PC-3 (cell line): Measurements from ENCODE around the gene LEF1. TPM values are rescaled to one million over a fixed set of nuclear protein-coding genes. Genes with fewer than 3 reads are reported as not detected.

Experiments used
- ATAC-seq: fragments of 200-7000 bp; cut with Tn5 transposase; 2 replicates; pipeline ENCODE4 v1.9.1; 2020; ENCODE audit warnings: mild to moderate bottlenecking, moderate library complexity
- BruUV-seq: library from RNA; stranded (reverse); fragments of 400-500 nt; replicated peaks from 2 replicates; lab custom pipeline; 2021; lab: Mats Ljungman, UMichigan
- CTCF ChIA-PET: fragments of 300-600 bp; sonication (Branson Sonifier 250); formaldehyde crosslinking; loops from one replicate; lab custom pipeline; 2022; ENCODE audit warnings: antibody characterized with exemption; lab: Charles Lee
- POLR2A ChIA-PET: fragments of 300-600 bp; sonication (Branson Sonifier 250); formaldehyde crosslinking; loops from one replicate; lab custom pipeline; 2022; ENCODE audit warnings: antibody characterized with exemption; ENCODE audit not compliant: unreplicated experiment; lab: Charles Lee
- DNase-seq: peaks from one replicate; pipeline ENCODE4 v3.0.0-alpha.2; 2015
- H2AFZ ChIP-seq: fragments of 300-600 bp; sonication (generic); 2 replicates; pipeline ENCODE4 v1.6.0; 2016; ENCODE audit warnings: antibody characterized with exemption, low read length
- H3F3A ChIP-seq: fragments of 300-600 bp; sonication (generic); one replicate; pipeline ENCODE4 v1.6.0; 2017; ENCODE audit warnings: antibody characterized with exemption, low read length, control low read depth, mild to moderate bottlenecking; ENCODE audit not compliant: unreplicated experiment
- H3K27ac ChIP-seq: fragments of 300-600 bp; sonication (generic); 2 replicates; pipeline ENCODE4 v1.5.1; 2016; ENCODE audit warnings: mild to moderate bottlenecking, low read length
- H3K27me3 ChIP-seq: fragments of 300-600 bp; sonication (generic); 2 replicates; pipeline ENCODE4 v1.6.1; 2016; ENCODE audit warnings: low read length, mixed read lengths
- H3K36me3 ChIP-seq: fragments of 300-600 bp; sonication (generic); 2 replicates; pipeline ENCODE4 v1.6.1; 2016; ENCODE audit warnings: low read depth, mixed run types, low read length, mixed read lengths
- H3K4me1 ChIP-seq: fragments of 300-600 bp; sonication (generic); 2 replicates; pipeline ENCODE4 v1.5.1; 2016; ENCODE audit warnings: low read length; ENCODE audit not compliant: insufficient read depth
- H3K4me2 ChIP-seq: fragments of 300-600 bp; sonication (generic); 2 replicates; pipeline ENCODE4 v1.6.0; 2016; ENCODE audit warnings: low read length
- H3K4me3 ChIP-seq: fragments of 300-600 bp; sonication (generic); 2 replicates; pipeline ENCODE4 v1.5.1; 2016; ENCODE audit warnings: mild to moderate bottlenecking, low read length, mixed read lengths
- H3K79me2 ChIP-seq: fragments of 300-600 bp; sonication (generic); 2 replicates; pipeline ENCODE4 v1.6.1; 2017; ENCODE audit warnings: low read length, mixed read lengths
- H3K9ac ChIP-seq: fragments of 300-600 bp; sonication (generic); 2 replicates; pipeline ENCODE4 v1.6.0; 2016; ENCODE audit warnings: mild to moderate bottlenecking, low read length
- H3K9me2 ChIP-seq: fragments of 300-600 bp; sonication (generic); replicated peaks from 2 replicates; pipeline ENCODE4 v1.6.1; 2016; ENCODE audit warnings: mixed run types, low read length, mixed read lengths
- H3K9me3 ChIP-seq: fragments of 300-600 bp; sonication (generic); 2 replicates; pipeline ENCODE4 v1.6.1; 2016; ENCODE audit warnings: low read length, mixed read lengths
- H4K20me1 ChIP-seq: fragments of 300-600 bp; sonication (generic); 2 replicates; pipeline ENCODE4 v1.6.1; 2016; ENCODE audit warnings: low read length, mixed read lengths
- EZH2 ChIP-seq: fragments of 300-600 bp; sonication (generic); IDR thresholded peaks from one replicate; pipeline ENCODE4 v1.6.1; 2017; ENCODE audit warnings: antibody characterized with exemption, mild to moderate bottlenecking, low read length; ENCODE audit not compliant: unreplicated experiment
- EZH2phosphoT487 ChIP-seq: fragments of 300-600 bp; sonication (generic); IDR thresholded peaks from 2 replicates; pipeline ENCODE4 v1.6.1; 2018; ENCODE audit warnings: mild to moderate bottlenecking, antibody characterized with exemption, low read length, borderline replicate concordance
- intact Hi-C: fragments of 100-400 bp; cut with micrococcal nuclease; formaldehyde crosslinking; loops from 2 replicates; pipeline ENCODE4 v1.9.0; 2023
- total RNA-seq: library from RNA; depleted of rRNA; stranded (reverse); fragments of >200 nt; gene quantifications from 2 replicates; pipeline ENCODE4 v1.2.3, GENCODE V29; 2014
- TF ChIP-seq, protein P1 (sequence below): fragments of 300-600 bp; sonication (generic); conservative IDR thresholded peaks from 2 replicates; pipeline ENCODE4 v1.5.1; 2017; ENCODE audit warnings: antibody characterized with exemption, low read depth, mild to moderate bottlenecking, low read length

The LEF1 gene
- total RNA-seq, 1 experiment from 2014 or later = 2.4 TPM

DNA sequence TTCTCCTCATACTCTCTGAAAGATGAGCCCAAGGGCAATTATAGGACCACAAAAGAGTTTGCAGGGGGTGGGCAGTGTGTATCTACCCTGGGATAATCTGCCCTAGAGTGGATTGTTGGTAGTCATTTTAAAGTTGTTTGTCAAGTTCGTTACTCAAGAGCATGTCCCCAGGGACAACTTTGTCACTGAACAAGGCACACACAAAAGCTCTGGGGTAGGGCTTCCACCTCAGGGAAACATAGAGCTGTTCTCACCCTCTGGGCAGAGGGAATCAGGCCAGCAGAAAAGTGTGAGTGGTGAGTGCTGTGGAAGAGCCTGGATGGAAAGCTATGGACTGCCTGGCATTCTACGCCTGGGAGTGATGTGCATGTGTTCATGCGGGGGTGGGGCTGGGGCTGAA, 23.3 kb upstream of the LEF1 start:
- Histone ChIP-seq H3K36me3 (no peaks in the 10 kb centered on the region), H2AFZ (no peak overlapping the region), H3F3A (no peaks in the 10 kb centered on the region), H3K9me3 (no peaks in the 10 kb centered on the region), H3K4me1 (no peaks in the 10 kb centered on the region), H3K4me2 (no peak overlapping the region), H3K9me2 (no peaks in the 10 kb centered on the region), H3K27me3 (no peaks in the 10 kb centered on the region), H3K27ac (no peak overlapping the region), H3K9ac (no peak overlapping the region), H3K79me2 (no peaks in the 10 kb centered on the region), H3K4me3 (no peak overlapping the region), H4K20me1 (no peaks in the 10 kb centered on the region)
- no TSS peak for BruUV-seq
- intact Hi-C loops = no loop called here
- TF ChIP-seq, protein P1, sequence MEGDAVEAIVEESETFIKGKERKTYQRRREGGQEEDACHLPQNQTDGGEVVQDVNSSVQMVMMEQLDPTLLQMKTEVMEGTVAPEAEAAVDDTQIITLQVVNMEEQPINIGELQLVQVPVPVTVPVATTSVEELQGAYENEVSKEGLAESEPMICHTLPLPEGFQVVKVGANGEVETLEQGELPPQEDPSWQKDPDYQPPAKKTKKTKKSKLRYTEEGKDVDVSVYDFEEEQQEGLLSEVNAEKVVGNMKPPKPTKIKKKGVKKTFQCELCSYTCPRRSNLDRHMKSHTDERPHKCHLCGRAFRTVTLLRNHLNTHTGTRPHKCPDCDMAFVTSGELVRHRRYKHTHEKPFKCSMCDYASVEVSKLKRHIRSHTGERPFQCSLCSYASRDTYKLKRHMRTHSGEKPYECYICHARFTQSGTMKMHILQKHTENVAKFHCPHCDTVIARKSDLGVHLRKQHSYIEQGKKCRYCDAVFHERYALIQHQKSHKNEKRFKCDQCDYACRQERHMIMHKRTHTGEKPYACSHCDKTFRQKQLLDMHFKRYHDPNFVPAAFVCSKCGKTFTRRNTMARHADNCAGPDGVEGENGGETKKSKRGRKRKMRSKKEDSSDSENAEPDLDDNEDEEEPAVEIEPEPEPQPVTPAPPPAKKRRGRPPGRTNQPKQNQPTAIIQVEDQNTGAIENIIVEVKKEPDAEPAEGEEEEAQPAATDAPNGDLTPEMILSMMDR = no peak
- TF ChIP-seq EZH2phosphoT487 (no peak), EZH2 (no peak)
- ChIA-PET CTCF (no interaction called here), POLR2A (no interaction called here)
- no peak for ATAC-seq
- no peak for DNase-seq

DNA sequence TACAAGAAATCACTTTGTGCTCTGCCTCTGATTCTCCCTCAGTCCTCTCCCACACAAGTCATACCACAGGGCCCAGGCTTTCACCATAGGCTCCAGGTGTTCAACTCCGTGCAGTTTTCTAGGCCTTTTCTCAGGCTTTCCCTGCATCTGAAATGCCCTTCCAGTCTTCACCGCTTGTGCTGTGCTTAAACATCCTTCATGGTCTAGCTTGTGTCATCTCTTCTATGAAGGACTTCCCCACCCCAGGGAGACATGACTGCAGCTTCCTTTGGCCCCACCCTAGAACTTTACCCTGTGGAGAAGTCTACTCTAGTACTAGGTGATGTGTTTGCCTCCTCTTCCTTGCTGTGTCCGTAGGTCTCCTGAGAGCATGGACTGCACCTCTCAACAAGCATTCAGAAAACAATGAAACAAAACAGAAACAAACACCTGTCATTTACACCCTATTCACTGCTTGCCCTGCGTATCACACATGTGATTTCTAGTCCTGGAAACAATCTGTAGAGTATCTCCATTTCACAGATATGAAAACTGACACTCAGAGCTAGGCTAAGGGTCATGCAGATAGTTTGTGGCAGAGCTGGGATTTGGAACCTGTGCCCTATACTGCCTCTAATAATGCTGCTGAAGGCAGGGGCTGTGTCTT, 22.7 kb upstream of the LEF1 start:
- H3K9me2 ChIP-seq = no peaks in the 10 kb centered on the region
- no peak for DNase-seq
- no peak overlapping the region for H3K9ac ChIP-seq
- H3K4me3 ChIP-seq = no peak overlapping the region
- no peak overlapping the region for H2AFZ ChIP-seq
- no peaks in the 10 kb centered on the region for H3K27me3 ChIP-seq
- ATAC-seq = no peak
- ChIA-PET POLR2A (no interaction called here), CTCF (no interaction called here)
- no peaks in the 10 kb centered on the region for H3K9me3 ChIP-seq
- no peak overlapping the region for H3K27ac ChIP-seq
- intact Hi-C loops = no loop called here
- TF ChIP-seq EZH2 = no peak
- H4K20me1 ChIP-seq = no peaks in the 10 kb centered on the region
- no peaks in the 10 kb centered on the region for H3F3A ChIP-seq
- H3K4me2 ChIP-seq = no peak overlapping the region
- no peaks in the 10 kb centered on the region for H3K79me2 ChIP-seq
- BruUV-seq = no TSS peak
- H3K36me3 ChIP-seq = no peaks in the 10 kb centered on the region
- H3K4me1 ChIP-seq = no peaks in the 10 kb centered on the region

DNA sequence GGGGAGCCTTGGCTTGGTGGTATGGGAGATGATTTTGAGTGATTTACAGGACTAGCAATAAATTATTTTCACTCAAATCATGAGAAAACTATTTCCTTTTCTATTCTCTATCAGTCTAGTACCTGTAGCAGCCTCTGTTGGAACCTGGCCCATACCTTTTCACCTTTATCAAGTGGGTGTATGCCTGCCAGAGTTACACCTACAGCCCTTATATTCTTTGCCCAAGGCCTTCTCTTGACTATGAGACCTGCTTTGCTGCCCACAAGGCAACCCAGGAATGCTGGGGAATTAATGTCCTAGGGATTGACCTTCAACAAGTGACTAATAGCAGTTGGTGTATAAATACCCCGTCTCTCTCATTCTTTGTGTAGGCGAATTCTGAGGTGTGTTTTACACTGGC, 20.0 kb upstream of the LEF1 start:
- POLR2A ChIA-PET = no interaction called here

More for the DNA sequence above, 20.0 kb upstream of the LEF1 start:
- Histone ChIP-seq H3K4me3 (no peak overlapping the region), H3K36me3 (no peaks in the 10 kb centered on the region), H2AFZ (no peak overlapping the region), H3K9me2 (no peaks in the 10 kb centered on the region), H3K27ac (no peak overlapping the region), H3K4me1 (no peaks in the 10 kb centered on the region), H3K79me2 (no peaks in the 10 kb centered on the region), H3F3A (no peaks in the 10 kb centered on the region), H4K20me1 (no peaks in the 10 kb centered on the region), H3K9me3 (no peaks in the 10 kb centered on the region), H3K9ac (no peak overlapping the region), H3K27me3 (no peaks in the 10 kb centered on the region), H3K4me2 (no peak overlapping the region)
- no peak for ATAC-seq
- CTCF ChIA-PET = no interaction called here
- intact Hi-C loops = no loop called here
- no peak for TF ChIP-seq EZH2
- TF ChIP-seq, protein P1 = no peak
- TF ChIP-seq EZH2phosphoT487 = no peak
- no peak for DNase-seq
- BruUV-seq = no TSS peak
